HL-60 (cell line): ENCODE measurements around the gene ADAP2.
"Not testable (repeated sequence)": the region's sequence is repeated elsewhere in the genome, so short reads cannot be mapped to it uniquely, and the experiment has no call there.

Experiments used
- GABPA ChIP-seq: IDR thresholded peaks from 2 replicates; pipeline ENCODE4 v1.6.1; 2012; ENCODE audit warnings: low read depth
- POLR2AphosphoS5 ChIP-seq: IDR thresholded peaks from 2 replicates; pipeline ENCODE4 v1.6.1; 2012; ENCODE audit warnings: low read depth
- REST ChIP-seq: IDR thresholded peaks from 2 replicates; pipeline ENCODE4 v1.6.1; 2012; ENCODE audit warnings: low read depth; ENCODE audit not compliant: insufficient replicate concordance
- TF ChIP-seq, protein P1 (sequence below): IDR thresholded peaks from one replicate; pipeline ENCODE4 v1.5.1; 2011; ENCODE audit warnings: low read length, control low read depth, inconsistent platforms; ENCODE audit not compliant: insufficient read depth

- TF ChIP-seq, protein P1, sequence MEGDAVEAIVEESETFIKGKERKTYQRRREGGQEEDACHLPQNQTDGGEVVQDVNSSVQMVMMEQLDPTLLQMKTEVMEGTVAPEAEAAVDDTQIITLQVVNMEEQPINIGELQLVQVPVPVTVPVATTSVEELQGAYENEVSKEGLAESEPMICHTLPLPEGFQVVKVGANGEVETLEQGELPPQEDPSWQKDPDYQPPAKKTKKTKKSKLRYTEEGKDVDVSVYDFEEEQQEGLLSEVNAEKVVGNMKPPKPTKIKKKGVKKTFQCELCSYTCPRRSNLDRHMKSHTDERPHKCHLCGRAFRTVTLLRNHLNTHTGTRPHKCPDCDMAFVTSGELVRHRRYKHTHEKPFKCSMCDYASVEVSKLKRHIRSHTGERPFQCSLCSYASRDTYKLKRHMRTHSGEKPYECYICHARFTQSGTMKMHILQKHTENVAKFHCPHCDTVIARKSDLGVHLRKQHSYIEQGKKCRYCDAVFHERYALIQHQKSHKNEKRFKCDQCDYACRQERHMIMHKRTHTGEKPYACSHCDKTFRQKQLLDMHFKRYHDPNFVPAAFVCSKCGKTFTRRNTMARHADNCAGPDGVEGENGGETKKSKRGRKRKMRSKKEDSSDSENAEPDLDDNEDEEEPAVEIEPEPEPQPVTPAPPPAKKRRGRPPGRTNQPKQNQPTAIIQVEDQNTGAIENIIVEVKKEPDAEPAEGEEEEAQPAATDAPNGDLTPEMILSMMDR = not testable (repeated sequence)
- TF ChIP-seq REST, POLR2AphosphoS5, GABPA: not testable (repeated sequence)
Observed at GRCh38 chr17:30929861-30930260, 8.1 kb downstream of the ADAP2 start.
